Thyroid gland (tissue), 4 donors: Measurements from ENCODE around the gene ACAP2.

Experiments
- POLR2A ChIP-seq, 2 donors: fragments of 450-650 bp; IDR thresholded peaks; one replicate each; pipeline ENCODE4 v1.6.1; 2017; ENCODE audit warnings: antibody characterized with exemption in 2 of 2, mild to moderate bottlenecking in 2 of 2, moderate library complexity in 1 of 2
- TF ChIP-seq, protein P1 (sequence below), 6 experiments: fragments of 200-600 bp in 3 of 6; fragments of 450-650 bp in 3 of 6; sonication (generic) in 3 of 6; IDR thresholded peaks; one replicate each; pipeline ENCODE4 v1.5.1; 2016 to 2019; ENCODE audit warnings: antibody characterized with exemption in 6 of 6, mild to moderate bottlenecking in 2 of 6, inconsistent platforms in 1 of 6, moderate library complexity in 1 of 6

DNA sequence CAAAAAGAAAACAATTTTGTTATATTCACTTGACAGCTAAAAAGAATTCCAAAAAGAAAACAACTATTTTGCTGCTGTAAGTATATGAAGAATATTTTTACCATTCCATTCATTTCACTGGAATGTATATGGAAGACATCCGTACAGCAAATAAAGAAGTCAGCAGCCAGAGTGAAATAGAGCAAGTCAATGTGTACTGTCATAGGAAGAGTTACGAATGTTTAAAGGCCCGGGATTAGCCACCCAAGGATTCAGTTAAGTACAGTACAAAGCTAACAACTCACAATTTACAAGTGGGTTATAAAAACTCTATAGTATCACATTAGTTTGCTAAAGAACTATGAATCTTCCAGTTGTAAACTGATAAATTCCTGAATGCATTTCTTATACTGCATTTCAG, 157.4 kb downstream of the ACAP2 start:
- TF ChIP-seq, protein P1, sequence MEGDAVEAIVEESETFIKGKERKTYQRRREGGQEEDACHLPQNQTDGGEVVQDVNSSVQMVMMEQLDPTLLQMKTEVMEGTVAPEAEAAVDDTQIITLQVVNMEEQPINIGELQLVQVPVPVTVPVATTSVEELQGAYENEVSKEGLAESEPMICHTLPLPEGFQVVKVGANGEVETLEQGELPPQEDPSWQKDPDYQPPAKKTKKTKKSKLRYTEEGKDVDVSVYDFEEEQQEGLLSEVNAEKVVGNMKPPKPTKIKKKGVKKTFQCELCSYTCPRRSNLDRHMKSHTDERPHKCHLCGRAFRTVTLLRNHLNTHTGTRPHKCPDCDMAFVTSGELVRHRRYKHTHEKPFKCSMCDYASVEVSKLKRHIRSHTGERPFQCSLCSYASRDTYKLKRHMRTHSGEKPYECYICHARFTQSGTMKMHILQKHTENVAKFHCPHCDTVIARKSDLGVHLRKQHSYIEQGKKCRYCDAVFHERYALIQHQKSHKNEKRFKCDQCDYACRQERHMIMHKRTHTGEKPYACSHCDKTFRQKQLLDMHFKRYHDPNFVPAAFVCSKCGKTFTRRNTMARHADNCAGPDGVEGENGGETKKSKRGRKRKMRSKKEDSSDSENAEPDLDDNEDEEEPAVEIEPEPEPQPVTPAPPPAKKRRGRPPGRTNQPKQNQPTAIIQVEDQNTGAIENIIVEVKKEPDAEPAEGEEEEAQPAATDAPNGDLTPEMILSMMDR (IDR thresholded peaks at IDR 0.05) = no peak
- TF ChIP-seq POLR2A (IDR thresholded peaks at IDR 0.05) = no peak
